ENCODE results near the gene FAM83B. TPM values are rescaled to one million over a fixed set of nuclear protein-coding genes. Genes with fewer than 3 reads are reported as not detected.
"Not testable (repeated sequence)": the region's sequence is repeated elsewhere in the genome, so short reads cannot be mapped to it uniquely, and the experiment has no call there.

Gene FAM83B, protein sequence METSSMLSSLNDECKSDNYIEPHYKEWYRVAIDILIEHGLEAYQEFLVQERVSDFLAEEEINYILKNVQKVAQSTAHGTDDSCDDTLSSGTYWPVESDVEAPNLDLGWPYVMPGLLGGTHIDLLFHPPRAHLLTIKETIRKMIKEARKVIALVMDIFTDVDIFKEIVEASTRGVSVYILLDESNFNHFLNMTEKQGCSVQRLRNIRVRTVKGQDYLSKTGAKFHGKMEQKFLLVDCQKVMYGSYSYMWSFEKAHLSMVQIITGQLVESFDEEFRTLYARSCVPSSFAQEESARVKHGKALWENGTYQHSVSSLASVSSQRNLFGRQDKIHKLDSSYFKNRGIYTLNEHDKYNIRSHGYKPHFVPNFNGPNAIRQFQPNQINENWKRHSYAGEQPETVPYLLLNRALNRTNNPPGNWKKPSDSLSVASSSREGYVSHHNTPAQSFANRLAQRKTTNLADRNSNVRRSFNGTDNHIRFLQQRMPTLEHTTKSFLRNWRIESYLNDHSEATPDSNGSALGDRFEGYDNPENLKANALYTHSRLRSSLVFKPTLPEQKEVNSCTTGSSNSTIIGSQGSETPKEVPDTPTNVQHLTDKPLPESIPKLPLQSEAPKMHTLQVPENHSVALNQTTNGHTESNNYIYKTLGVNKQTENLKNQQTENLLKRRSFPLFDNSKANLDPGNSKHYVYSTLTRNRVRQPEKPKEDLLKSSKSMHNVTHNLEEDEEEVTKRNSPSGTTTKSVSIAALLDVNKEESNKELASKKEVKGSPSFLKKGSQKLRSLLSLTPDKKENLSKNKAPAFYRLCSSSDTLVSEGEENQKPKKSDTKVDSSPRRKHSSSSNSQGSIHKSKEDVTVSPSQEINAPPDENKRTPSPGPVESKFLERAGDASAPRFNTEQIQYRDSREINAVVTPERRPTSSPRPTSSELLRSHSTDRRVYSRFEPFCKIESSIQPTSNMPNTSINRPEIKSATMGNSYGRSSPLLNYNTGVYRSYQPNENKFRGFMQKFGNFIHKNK
- total RNA-seq: 0.29 TPM in 2 replicates

DNA sequence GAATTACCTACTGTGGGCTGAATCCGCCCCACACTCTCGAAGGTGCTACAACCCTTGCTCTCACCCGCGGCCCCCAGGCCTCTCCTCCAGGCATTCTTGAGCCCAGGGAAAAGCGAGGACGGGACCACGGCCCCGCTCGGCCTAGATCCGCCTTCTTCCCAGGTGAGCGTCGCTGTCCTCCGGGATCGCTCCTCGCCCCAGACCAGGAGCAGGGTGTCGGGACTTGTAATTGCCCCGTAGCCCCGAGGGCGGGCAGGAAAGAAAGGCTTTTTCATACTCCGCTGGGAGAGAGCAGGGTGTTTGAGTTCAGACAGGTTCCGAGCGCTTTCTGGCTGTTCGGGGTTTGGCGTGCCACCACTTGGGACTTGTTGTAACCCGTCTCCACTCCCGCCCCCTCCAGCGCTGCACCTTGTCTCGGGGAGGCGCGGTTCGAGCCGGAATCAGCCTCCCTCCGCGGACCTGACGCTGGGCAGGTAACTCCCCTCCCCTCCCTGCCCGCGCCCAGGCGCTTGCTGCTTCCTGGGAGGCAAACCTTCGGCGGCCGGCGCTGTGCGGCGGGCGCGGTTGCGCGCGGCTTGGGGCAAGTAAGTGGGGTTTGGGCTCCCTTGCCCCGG, at the start of gene FAM83B:
TSS of gene FAM83B (plus strand) at position 529 of the 614 bp plus-strand sequence. CDS start 23,476 bp downstream, outside the sequence.
- DNase-seq (ENCODE audit: extremely low read depth, low read depth, low spot score): no peak

DNA sequence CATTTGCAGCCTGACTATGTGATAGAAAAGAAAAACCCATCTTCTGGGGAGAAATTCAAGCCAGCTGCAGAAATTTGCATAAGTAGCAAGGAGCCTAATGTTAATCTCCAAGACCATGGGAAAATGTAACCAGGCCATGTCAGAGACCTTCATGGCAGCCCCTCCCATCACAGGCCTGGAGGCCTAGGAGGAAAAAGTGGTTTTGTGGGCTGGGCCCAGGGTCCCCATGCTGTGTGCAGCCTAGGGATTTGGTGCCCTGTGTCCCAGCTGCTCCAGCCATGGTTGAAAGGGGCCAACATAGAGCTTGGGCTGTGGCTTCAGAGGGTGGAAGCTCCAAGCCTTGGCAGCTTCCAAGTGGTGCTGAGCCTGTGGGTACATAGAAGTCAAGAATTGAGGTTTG, 49.7 kb upstream of the FAM83B start:
- not testable (repeated sequence) for DNase-seq (ENCODE audit: extremely low read depth, low read depth, low spot score)

DNA sequence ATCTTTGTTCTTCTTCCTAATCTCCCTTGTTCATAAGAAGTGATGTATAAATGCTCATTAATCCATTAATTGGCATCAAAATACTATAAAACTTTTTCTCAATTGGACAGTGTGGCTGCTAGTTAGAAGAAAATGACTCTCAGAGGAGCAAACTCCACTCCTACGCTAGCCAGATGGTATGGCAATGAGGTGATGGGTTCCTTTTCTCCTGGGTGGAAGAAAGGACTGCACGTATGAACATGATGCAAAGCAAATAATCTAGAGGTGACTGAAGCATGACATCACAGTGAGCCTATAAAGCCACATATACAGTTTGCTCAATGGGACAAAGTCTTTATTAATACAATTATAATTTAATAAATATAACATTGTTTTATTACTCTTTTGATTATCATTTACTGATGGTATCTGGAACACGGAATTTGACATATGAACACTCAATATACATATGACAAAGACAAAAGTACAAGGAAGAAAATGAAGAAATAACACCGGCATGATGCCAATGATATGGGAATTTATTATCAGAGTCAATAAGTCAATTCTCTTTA, 46.4 kb upstream of the FAM83B start:
- no peak for DNase-seq (ENCODE audit: extremely low read depth, low read depth, low spot score)

DNA sequence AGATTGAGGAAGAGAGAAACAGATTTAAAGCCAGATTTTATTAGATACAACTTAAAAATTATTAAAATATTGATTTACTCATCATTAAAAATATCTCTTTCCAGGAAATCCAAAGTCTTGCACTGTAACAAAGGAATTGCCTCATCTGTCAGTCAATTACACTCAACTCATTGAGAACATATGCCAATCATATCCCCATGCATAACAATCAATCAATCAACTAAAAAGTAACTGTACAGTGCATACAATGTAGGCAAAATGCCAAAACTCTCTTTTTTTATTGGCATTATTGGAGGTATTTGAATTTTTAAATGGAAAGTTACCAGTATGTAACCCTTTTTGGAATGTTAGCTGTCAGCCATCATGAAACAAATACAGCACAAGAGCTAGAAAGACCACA, 45.3 kb upstream of the FAM83B start:
- no peak for DNase-seq (ENCODE audit: extremely low read depth, low read depth, low spot score)

DNA sequence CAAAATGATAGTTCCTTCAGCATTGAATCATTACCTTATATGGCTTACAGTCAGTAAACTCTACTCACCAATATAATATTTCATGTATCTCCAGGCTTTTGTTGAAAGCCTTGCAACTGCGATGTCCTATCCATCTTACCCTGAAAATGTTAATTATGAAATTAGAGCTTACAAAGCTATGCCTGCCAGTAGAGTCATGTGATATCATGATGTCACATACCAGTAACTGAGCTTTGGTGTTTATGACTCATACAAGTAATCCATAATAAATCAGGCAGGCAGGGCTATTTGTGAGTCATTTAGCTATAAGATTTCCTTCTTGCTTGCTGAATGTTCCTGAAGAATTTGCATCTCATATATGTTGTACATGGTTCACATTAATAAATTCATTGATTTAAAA, 44.9 kb upstream of the FAM83B start:
- no peak for DNase-seq (ENCODE audit: extremely low read depth, low read depth, low spot score)

DNA sequence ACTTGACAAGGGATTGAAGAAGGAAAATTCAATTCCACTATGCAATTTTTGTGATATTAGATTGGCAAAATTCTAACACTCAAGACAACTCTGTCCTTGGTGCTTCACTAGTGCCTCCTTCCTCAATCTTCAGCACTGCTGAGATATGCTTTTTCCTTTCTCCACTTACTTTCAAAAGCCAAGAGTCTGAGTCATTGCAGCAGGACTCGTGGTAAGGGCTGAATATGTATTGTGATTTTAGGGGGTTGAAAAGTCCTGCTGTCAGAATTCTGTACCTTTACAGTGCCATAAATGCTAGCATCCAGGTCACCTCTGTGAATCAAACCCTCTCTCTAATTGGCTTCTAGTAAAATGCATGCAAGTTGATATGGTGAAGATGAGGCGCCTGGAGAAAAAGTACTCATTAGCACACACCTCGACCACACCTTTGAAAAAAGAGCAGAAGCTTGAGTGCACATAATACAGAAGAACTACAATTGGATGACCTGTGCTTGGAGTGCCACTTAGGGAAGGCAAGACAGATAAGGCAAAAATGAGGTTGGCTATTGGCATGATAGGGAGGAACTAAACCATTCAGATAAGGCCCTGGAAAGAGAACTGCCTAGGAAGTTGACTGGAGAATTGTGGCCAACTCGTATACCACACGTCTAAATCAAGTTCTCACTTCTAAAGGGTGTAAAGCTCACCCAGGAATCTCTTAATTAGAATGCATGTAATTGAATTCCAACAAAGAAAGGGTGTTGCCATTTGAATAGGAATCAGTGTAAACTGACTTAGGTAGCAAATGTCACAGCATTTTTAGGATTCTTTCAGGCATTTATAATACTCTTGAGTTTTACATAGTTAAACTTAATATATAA, 43.6 kb upstream of the FAM83B start:
- DNase-seq (ENCODE audit: extremely low read depth, low read depth, low spot score): no peak

DNA sequence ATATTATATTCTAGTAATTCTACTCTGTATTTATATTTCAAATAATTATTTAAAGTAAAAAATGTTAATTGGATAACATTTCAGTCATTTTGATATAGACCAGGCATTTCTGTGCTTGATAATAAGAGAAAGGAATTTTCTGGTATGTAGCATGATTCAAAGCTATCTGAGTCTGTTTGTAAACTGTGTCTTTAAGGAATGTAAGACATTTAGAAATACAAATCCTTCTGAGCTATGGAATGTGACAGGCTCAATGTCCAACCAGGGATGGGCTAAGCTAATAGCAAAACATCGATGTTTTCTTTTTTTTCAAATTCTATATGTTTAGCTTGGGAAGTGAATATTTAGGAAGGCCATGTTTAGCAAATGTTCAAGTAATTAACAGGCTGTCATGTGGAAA, 41.5 kb upstream of the FAM83B start:
- no peak for DNase-seq (ENCODE audit: extremely low read depth, low read depth, low spot score)

DNA sequence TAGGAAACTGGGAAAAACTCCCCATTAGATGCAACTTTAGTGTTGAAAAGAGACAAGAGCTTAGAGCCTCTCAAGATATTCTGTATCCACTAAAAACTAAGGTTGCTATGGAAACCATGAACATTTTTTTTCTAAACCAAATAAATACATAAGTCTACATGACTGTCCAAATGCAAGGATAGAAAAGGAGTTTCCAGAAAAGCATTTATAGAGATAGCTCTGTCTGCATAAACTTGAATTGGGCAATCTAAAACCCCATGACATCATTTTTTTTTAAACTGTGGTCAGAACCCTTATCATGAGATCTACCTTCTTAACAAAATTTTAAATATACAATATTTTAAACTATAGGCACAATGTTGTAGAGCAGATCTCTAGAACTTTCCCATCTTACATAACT, 36.4 kb upstream of the FAM83B start:
- no peak for DNase-seq (ENCODE audit: extremely low read depth, low read depth, low spot score)

DNA sequence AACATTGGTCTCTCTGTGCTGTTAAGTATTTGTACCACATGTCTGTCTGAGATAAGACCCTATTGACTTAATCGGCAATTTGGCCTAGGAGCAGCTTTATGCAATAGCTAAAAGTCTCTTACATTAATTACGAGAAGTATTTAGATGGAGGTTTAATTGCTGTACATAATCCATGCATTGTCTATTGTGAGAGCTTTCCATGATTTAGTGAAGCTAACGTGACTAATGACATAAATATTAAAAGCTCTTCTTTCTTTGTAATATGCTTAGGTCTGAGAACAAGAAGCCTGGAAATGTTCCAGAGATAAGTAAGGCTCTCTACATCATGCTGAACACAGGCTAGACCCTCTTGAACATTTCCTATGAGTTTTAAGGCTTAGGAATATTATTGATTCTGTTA, 32.7 kb upstream of the FAM83B start:
- DNase-seq (ENCODE audit: extremely low read depth, low read depth, low spot score): no peak

DNA sequence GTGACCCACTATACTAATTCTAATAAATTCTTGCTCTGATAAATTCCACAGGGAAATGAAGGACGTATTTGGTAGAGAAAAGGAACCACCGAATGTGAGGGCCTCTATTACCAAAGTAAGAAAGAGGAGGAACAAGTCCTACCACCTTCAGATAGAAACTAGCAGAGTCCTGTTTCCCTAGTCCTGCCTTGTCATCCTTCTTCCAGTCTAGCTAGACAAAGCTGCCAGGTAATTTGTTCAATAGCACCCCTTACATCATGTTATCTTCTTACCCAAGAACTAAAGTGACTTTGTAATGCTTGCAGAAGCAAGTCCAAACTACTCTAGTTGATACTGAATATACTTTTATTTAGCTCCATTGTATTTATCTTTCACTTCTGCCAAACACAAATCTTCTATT, 29.3 kb upstream of the FAM83B start:
- no peak for DNase-seq (ENCODE audit: extremely low read depth, low read depth, low spot score)

DNA sequence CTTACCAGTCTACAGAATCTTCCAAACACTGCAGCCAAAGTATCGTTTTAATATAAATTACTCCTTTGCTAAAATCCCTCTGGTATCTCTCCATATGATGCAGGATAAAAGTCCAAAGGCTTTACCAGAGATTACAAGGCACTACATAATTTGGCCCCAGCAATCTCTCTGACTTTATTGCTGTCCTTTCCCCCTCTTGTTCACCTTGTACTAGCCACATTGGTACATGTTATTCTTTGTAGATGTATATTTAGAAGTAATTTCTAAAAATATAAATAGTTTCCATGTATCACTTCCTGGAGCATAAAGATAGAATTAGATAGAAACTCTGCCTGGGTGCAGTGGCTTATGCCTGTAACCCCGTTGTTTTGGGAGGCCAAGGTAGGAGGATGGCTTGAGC, 28.7 kb upstream of the FAM83B start:
- no peak for DNase-seq (ENCODE audit: extremely low read depth, low read depth, low spot score)

DNA sequence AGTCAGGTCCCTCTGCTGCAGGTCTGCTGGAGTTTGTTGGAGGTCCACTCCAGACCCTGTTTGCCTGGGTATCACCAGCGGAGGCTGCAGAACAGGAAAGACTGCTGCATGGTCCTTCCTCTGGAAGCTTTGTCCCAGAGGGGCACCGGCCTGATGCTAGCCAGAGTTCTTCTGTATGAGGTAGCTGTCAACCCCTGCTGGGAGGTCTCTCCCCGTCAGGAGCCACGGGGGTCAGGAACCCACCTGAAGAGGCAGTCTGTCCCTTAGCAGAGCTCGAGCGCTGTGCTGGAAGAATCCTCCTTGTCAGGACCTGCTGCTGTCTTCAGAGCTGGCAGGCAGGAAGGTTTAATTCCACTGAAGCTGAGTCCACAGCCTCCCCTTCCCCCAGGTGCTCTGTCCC, 22.3 kb upstream of the FAM83B start:
- DNase-seq (ENCODE audit: extremely low read depth, low read depth, low spot score): not testable (repeated sequence)

DNA sequence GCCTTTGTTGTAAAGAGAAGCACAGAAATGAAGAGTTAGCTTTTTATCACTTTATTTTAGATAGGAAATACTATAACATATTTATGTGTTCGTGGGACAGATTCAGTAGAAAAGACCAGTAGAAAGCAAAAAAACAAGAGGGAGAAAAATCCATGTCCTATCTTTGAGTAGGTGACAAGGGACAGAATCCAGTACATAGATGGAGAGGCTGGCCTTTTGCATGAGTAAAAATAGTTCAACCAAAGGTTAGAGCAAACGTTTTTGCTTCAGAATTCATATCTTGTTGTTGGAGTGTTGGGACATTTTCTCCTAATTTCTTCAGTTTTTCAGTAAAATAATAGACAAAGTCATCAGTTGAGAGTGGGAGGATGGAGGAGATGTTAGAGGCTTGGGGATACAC, 19.6 kb upstream of the FAM83B start:
- no peak for DNase-seq (ENCODE audit: extremely low read depth, low read depth, low spot score)

DNA sequence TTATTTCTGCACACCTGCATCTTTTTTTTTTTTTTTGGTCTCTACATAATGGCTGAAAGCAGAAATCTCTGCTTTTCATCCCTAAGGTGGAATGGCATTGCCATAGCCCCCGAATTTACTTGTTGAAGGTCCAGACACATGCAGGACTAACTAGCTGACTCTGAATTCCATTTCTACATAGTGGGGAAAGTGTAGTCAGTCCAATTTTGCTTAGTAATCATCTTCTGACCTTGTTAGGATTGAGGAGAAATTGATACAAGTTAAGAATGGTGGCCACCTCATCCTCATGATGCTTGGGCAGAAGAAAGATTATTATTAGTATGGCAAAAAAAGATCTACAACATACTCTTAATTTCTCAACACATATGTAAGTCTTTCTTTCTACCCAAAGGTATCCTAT, 16.4 kb upstream of the FAM83B start:
- no peak for DNase-seq (ENCODE audit: extremely low read depth, low read depth, low spot score)

DNA sequence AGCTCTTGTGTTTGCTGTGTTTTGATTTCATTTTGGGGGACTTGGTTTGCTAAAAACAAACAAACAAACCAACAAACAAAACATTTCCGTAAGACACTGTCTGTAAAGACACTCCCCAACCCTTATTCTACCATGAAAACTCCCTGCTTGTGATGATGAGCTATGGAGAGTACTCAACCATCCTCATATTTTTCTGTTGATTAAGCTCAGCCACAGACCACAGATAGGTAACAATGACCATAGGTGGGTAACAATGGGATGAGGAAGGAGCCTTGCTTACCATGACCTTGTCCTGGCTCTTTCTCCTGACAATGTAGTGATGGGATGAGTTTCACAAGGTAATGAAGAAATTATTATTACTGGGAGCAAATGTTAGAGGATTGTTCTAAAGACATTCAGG, 11.4 kb upstream of the FAM83B start:
- no peak for DNase-seq (ENCODE audit: extremely low read depth, low read depth, low spot score)

DNA sequence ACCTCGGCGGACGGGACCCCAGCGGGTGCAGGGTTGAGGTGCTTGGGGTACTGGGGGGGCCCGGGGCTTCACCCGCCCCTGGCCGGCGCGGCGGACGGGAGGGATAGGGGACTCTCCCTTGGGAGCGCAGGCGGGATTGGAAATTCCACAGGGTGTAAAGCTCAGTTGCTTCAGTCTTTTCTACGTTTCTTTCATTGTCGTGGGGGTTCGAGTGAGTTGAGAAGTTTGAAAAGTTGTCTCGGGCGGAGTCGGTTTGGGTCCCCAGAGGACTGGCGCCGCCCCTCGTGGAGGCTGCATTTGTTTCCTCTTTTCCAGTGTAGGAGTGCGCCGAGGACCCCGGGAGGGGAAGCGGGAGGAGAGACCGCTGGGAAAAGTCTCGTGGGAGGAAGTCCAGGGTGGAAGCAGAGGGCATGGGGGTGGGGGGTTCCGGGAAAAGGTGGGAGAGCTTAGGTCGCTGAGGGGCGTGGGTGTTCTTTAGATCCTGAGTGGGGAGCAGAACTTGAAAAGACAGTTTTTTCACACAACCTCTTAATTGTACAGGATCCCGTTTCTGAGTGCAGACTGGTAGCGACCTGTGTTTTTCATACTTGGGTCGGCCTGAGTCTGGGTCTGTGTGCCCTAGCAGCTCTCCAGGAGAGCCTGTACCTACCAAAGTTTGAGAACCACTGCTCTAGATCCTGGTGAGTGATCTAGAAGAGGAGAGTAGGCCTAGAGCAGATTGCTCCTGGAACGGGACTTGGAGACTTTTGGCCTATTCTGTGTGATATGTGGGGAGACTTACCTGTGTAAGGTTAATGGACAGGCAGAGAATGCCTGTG, 495 bp downstream of the FAM83B start:
- DNase-seq (ENCODE audit: extremely low read depth, low read depth, low spot score): no peak

DNA sequence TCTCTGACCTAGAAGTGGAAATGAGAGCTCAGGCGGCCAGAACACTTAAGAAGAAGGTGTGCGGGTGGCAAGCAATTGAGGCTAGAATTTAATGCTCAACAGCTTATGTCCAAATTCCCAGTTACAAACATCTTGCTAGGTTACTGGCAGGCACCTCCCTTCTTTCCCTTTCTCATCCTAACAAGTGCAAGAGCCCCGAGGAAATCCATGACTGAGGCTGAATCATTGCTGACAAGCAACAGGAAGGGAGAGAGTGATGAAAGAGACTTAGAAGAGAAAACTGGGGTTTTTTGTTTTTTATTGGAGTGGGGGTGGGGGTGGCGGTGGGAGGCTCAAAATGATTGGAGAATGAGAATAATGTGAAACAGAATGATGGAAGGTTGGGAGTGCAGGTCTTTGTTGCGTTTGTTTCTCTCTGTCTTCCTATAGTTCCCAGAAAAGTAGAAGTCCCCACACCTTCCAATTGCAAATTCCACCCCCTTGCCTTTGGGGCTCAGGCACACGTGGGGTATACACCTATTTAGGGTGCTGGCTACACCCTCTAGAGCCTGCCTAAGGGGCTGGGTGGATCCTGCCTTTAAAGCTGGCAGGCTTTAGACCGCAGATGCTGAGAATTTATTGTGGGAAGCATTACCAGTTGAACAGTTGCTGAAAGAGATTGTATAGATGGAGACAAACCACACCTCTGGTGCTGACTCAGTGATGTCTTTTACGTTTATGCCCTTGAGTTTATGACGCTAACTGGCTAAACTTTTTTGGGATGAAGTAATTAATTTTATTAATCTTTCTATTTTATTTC, 1.4 kb downstream of the FAM83B start:
- DNase-seq (ENCODE audit: extremely low read depth, low read depth, low spot score): no peak

DNA sequence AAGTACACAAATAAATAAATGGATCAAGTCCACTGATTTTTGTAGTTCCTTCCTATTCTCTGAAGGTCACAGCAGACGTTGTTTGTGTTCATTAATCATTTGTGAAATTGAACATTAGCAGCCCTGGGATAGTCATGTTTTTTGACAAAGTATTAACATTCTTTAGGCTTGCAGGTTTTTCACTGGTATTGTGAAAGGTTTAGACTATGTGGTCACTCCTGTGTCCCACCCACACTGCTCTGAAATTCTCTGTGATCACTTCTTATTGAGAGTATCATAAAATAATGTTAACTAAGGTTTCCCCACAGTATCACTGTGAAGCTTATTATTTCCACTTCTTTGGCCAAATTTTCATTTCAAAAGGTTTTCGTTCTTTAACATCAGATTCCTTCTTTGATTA, 3.5 kb downstream of the FAM83B start:
- DNase-seq (ENCODE audit: extremely low read depth, low read depth, low spot score): no peak

All from glomerular endothelial cell (primary cell).